Measurements from ENCODE around the gene CNN3.

Gene CNN3

DNA sequence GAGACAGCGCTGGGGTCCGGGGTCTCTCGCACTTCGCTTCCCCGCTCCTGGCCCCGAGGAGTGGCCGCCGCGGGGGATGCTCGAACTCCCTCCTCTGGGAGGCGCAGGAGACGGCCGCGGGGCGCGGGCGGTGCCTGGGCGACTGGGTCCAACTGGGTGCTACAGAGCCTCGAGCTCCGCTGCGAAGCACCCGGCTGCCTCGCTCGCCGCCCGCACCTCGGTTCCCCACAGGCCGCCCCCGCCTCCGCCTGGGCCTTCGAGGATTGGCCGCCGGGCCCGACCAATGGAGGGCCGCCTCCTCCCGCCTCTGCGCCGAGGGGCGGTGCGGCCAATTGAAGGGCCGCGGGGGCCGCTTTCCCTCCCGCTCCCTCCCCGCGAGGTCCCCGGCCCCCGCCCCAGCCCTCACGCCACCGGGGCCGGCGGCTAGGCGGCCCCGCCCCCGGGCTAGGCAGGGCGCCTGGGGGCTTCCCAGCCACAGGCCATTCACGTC lies at the start of gene CNN3:
Gene CNN3, minus strand, starts transcription at position 196 of the 490 bp plus-strand sequence. CDS start 216 bp downstream, outside the sequence.
- DNase-seq = peak; percentile 99

GRCh38 chr1:94974824-94975223 lies 47.9 kb upstream of the CNN3 start:
- no peak for DNase-seq

- no peak for DNase-seq
These were observed 47.3 kb upstream of the CNN3 start for GRCh38 chr1:94974241-94974640.

DNA sequence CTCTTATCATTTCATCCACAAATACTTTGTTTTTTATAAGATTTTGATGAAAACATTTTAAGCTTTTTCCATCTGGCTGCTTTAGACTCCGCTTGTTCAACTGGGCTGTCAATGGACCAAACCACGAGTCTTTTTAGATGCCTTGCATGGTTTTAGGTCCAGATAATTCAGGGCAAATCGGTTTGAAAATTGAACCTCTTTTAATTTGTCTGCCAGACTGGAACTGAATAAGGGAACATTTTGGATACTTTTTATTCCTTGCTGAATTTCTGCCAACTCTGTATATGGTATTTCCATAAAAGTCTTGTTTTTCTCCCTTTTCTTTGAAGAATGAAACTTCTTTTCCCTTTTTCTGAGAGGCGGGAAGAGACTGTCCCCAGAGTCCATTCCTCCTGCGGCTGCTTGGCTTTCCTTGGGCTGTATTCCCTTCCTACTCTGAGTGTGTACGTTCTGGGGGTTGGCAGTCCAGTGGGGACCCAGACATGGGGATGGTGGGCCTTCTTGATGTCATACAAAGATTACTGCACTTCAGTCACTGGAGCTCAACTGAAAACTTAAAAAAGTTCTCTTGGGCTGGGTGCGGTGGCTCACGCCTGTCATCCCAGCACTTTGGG lies 46.5 kb upstream of the CNN3 start:
- DNase-seq = no peak

GRCh38 chr1:94971491-94971924 lies 44.6 kb upstream of the CNN3 start:
- no peak for DNase-seq

DNA sequence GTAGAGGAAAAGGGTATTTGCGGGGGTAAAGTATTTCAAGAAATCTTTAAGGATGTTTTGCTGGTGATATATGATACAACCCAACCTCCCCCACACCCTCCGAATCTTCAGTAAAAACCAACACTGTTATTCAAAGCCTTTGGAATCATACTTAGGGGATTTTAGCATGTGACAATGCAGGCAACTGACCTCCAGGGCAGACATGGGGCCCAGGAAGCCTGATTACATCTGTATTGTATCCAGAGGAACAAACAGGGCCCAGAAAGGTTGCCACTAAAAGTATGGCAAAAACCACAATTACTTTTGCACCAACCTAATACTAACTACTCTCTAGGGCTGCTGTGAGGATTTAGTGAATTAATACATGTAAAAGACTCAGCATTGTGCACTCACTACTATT lies 43.9 kb upstream of the CNN3 start:
- DNase-seq = no peak

- DNase-seq = no peak
These were observed 42.2 kb upstream of the CNN3 start for GRCh38 chr1:94969137-94969536.

DNA sequence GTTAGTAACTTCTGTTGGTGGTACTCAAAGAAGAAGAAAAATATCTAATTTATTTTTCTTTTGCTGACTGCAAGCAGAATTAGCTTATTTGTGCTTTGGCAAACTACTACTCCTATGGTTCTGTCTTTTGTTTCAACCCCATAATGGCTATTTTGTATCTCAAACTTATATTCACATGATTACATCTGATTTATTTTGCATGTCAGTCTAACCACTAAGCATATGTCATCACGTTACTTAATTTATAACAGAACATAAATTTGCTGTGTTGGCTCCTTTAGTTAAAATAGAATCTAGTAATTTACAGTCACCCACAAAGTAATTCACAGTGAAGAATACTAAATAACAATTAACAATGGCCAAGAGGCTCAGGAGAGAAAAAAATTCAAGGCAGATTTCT lies 39.1 kb upstream of the CNN3 start:
- DNase-seq = no peak

- no peak for DNase-seq
These were observed 37.0 kb upstream of the CNN3 start for GRCh38 chr1:94963864-94964263.

- DNase-seq = peak; percentile 93
These were observed 35.7 kb upstream of the CNN3 start for GRCh38 chr1:94962409-94963265.

- DNase-seq = no peak
These were observed 35.1 kb upstream of the CNN3 start for GRCh38 chr1:94961988-94962387.

DNA sequence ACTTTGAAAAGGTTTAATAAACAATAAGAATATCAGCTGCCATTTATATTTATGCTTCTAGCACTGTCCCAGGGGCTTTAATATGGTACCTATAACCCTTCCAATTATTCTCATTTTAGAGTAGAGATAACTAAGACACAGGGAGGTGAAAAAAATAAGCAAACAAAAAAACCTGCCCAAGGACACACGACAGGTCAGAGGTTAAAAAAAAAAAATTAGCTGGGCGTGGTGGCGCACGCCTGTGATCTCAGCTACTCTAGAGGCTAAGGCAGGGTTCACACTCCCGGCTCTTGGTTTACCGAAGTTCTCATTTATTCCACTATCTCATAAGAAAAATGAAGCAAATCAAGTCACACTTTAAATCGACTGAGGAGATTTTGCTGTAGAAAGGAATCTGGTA lies 34.7 kb upstream of the CNN3 start:
- DNase-seq = no peak

DNA sequence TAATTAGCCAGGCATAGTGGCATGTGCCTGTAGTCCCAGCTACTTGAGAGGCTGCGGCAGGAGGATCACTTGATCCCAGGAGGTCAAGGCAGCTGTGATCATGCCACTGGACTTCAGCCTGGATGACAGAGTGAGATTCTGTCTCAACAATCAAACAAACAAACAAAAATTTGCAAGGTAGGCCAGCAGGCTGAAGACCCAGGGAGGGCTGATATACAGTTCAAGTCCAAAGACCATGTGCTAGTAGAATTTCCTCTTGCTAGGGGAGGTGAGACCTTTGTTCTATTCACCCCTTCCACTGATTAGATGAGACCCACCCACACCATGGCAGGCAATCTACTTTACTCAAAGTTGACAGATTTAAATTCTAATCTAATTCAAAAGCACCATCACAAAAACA lies 31.2 kb upstream of the CNN3 start:
- no peak for DNase-seq

DNA sequence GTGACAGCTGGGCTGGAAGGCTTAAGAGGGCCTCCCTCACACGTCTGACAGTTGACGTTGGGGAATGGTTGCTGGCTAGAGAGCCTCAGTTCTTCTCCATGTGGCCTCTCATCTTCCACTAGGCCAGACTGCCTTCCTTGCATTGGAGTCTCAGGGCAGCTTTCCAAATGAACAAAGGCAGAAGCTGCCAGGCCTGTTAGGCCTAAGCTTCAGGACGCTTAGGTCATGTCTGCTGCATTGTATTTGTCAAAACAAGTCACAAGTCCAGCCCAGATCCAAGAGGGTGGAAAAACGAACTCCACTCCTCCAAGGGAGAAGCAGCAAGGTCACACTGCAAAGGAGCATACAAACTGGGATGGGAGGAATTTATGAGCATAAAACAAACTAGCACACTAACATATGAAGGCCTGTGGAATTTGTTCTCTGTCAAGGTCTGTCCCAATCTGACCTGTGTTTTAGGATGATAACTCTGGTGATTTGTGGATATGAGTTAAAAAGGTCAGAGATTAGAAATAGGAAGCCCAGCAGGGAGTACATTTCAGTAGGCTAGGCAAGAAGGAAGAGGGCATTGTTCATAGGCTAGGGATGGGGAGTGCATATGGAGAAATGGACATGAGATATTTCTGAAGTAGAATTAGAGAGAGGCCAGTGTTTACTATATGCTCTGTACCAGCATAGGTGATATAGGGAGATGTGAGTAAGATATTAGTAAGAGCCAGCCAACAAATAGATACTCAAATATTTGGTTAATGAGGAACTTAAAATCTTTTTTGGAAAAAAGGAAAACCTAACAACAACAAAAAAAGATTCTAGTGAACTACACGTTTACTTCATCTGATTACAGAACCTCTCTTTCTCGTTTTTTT lies 29.1 kb upstream of the CNN3 start:
- DNase-seq = no peak

GRCh38 chr1:94954263-94955220 lies 27.6 kb upstream of the CNN3 start:
- DNase-seq = no peak

GRCh38 chr1:94953746-94954145 lies 26.8 kb upstream of the CNN3 start:
- no peak for DNase-seq

- peak; percentile 32 for DNase-seq
These were observed 26.2 kb upstream of the CNN3 start for GRCh38 chr1:94953107-94953506.

DNA sequence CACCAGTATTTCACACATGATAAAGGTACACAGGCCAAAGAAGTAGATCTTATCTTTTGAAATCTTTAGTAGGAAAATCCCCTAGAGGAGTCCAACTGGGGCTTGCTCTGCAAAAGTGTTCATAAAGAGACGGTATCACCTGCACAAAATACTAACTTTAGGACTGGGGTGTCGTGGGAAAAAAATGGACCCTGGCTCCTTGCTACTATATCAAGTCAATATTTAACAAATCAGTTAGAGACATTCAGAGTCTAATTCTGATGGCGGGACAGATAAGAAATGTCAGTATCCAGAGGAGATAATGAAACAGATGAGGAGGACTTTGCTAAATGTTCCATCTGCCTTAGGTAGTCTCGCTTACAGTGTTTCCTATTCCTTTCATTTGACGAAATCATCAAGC lies 25.6 kb upstream of the CNN3 start:
- DNase-seq = no peak

DNA sequence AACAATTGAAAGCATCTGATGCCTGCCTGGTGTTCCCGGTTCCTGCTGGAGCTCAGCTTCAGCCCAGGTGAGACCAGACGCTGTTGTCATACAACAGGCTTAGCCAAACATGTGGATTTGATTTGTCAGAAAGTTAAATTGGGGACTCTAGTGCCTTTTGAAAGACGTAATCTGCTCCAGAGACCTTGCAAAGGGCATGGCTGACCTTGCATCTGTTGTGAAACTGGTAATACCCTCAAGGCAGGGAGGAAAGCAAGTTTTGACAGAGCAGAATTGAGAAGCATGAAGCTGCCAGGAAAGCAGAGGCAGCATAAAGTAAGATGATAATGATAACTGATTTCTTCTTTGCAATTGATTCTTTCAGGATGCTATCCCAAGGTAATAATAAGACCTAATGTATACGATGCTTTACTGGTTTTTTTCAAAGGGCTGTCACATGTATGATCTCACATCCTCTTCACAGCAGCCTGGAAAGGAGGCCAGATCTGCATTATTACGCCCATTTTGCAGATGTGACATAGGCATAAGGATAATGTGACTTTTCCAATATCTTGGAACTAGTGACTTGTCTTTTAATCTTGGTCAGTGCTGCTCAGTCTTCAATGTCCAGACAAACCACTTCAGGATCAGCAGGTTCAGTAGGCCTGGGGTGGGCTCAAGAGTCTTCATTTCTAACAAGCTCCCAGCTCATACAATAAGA lies 24.7 kb upstream of the CNN3 start:
- DNase-seq = no peak

- DNase-seq = no peak
These were observed 24.1 kb upstream of the CNN3 start for GRCh38 chr1:94951046-94951445.
